Esophagus squamous epithelium (tissue), 4 donors: Measurements from ENCODE around the gene DNAH11.

Experiments
- POLR2A ChIP-seq, 4 donors: fragments of 450-650 bp; IDR thresholded peaks; one replicate each; pipeline ENCODE4 v1.6.1; 2017; ENCODE audit warnings: antibody characterized with exemption in 4 of 4, mild to moderate bottlenecking in 4 of 4, moderate library complexity in 3 of 4
- TF ChIP-seq, protein P1 (sequence below), 6 experiments: fragments of 450-650 bp in 4 of 6; fragments of 200-600 bp in 2 of 6; sonication (generic) in 2 of 6; IDR thresholded peaks; one replicate each; pipeline ENCODE4 v1.5.1; 2016 to 2019; ENCODE audit warnings: antibody characterized with exemption in 6 of 6, mild to moderate bottlenecking in 4 of 6, moderate library complexity in 4 of 6

- TF ChIP-seq, protein P1, sequence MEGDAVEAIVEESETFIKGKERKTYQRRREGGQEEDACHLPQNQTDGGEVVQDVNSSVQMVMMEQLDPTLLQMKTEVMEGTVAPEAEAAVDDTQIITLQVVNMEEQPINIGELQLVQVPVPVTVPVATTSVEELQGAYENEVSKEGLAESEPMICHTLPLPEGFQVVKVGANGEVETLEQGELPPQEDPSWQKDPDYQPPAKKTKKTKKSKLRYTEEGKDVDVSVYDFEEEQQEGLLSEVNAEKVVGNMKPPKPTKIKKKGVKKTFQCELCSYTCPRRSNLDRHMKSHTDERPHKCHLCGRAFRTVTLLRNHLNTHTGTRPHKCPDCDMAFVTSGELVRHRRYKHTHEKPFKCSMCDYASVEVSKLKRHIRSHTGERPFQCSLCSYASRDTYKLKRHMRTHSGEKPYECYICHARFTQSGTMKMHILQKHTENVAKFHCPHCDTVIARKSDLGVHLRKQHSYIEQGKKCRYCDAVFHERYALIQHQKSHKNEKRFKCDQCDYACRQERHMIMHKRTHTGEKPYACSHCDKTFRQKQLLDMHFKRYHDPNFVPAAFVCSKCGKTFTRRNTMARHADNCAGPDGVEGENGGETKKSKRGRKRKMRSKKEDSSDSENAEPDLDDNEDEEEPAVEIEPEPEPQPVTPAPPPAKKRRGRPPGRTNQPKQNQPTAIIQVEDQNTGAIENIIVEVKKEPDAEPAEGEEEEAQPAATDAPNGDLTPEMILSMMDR (IDR thresholded peaks at IDR 0.05) = no peak
- TF ChIP-seq POLR2A (IDR thresholded peaks at IDR 0.05) = no peak
These were observed 159.5 kb downstream of the DNAH11 start for GRCh38 chr7:21702303-21702702.
